Fibroblast of skin of left biceps (primary cell): ENCODE data around the gene MRPS34.

Source experiments
- DNase-seq, 2 experiments: peaks; one replicate each; pipeline ENCODE4 v3.0.0-alpha.2; 2013; ENCODE audit warnings: low read depth in 2 of 2

MRPS34 gene

DNA sequence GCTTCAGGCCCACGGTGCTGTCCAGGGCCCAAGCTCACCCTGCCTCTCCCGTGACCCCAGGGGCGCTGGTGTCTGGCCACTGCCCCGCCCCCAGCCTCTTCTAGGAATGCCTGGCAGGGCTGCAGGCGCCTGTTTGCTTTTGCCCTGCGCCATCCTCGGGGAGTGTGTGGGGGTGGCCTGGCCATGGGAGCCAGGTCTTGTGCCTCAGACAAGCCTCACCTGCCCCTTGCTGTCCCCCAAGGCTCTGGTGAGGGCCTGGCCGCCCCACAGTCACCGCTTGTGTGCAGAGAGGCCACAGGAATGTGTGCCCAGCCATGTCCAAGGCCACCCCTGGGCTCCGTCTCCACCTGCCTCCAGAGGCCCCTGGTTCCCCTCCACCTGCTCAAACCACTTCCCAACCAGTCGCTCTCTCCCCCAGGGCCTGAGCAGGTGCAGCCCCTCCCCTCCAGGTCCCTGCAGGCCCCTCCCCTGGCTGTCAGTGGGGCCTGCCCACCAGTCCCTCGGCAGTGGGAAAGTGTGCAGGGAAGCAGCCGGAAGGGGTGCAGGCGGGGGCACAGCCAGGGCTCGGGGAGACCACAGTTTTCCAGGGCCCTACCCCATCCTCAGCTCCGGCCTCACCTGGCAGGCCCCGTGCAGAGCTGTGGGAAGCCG is 21.4 kb upstream of the MRPS34 start:
- no peak for DNase-seq

DNA sequence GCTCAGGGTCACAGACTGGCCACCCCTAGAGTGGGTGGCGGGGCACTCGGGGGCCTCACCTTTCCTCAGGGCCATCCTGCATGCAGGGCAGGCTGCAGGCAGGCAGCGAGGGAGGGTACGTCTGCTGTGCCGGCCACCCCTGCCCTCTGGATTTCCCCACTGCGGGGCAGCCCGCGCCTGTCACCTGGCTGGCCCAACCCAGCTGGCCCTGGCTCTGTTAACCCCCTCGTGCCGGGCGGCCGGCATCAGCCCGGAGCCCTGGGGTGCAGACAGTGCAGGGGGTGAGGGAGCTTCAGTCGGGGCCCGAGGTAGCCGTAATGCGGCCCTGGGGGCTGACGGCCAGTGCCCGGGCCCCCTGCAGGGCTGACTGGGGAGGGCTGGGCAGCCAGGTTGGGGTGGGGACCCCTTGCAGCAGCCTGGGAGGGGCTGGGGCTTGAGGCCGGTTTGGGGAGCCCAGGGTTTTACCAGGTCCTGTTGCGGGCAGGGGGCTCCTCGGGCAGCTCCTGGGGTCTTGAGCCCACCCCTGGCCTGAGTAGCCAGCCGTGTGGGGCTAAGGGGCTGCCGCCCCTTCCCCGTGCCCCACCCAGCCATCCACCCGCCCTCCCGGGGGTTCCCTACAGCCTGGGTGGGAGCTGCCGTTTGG is 20.8 kb upstream of the MRPS34 start, which contains the start of gene IGFALS:
Gene IGFALS, minus strand, starts transcription at position 128 of the 643 bp plus-strand sequence. Its CDS starts 53 bp downstream, at position 75.
- no peak for DNase-seq

DNA sequence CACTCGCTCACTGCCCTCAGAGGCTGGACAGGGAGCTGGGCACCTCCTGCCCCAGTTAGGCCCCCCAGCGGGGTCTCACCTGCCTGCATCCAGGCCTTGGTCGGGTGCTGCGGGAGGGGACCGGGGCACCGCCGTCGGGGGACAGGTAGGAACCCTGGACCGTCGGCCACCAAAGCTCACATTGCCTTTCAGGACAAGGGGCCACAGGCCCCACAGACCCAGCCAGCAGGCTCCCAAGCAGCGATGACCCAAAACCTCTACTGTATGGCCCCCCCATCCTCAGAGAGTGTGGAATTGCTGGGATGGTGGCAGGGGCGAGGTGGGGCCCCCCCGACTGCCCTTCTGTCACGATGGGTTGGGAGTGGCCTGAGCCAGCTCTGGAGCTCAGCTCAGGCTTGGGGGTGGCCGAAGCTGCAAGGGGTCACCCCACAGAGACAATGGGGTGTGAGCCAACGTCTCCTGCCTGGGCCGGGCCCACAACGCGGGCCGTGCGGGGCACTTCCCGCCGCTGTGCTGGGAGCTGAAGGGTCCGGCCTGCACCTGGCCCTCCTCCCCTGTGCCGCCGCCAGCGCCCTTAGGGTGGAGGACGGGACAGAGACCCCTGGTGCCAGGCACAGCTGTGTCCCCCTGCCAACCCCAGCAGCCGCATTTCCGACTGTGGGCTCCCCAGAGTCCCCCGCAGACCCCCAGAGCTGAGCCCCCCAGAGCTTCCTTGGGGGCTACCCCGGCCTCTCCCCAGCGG is 20.1 kb upstream of the MRPS34 start:
- DNase-seq = no peak

DNA sequence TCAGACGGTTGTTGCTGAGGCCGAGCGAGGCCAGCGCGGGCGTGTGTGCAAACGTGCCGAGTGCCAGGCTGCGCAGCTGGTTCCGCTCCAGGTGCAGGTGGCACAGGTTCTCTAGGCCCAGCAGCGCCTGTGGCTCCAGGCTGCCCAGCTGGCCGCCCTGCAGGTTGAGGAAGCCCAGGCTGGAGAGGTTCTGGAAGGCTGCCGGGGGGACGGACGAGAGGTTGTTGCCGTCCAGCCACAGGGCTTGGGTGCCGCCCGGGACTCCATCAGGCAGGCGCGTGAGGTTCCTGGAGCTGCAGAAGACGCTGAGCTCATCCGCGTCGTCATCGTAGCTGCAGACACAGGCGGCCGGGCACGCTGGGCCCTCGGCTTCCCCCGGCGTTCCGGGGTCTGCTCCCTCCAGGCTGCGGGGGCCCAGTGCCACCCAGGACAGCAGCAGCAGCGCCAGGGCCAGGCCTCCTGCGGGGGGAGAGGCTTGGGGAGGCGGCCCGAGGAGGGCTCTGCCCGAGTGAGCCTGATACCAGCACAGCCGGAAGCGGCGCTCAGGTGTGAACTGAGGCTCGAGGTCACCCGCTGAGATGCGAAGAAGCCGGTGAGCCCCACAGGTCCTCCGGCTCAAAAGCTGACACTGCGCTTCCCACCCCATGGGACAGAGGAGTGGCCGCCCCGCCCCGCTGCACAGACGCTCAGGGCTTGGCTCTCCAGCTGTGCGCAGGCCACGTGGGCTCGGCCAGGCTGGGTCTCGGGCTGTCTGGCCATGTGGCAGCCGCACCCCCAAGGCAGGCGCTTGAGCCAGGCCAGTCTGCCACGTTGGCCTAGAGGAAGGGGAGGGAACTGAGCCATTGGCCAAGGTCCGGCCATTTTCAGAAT is 19.2 kb upstream of the MRPS34 start:
- no peak for DNase-seq

DNA sequence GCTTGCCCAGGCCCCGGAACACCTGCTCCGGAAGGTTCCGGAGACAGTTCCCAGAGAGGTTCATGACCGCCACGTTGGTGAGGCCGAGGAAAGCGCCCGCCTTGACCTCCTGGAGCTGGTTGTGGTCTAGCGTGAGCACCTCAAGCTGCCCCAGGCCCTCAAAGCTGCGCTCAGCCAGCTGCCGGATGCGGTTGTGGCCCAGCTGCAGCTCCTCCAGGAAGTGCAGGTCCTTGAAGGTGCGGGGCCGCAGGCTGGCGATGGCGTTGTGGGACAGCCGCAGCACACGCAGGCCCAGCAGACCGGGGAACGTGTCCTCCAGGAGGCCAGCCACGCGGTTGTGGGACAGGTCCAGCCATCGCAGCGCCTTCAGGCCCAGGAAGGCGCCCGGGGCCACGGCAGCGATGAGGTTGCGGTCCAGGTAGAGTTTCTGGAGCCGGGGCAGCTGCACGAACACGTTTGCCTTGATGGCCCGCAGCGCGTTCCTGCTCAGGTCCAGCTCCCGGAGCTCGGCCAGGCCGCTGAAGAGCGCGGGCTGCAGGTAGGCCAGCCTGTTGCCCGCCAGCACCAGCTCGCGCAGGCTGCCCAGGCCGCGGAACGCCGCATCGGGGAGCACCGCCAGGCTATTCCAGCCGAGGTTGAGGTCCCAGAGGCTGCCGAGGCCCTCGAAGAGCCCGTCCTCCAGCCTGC is 18.5 kb upstream of the MRPS34 start:
- DNase-seq = no peak

DNA sequence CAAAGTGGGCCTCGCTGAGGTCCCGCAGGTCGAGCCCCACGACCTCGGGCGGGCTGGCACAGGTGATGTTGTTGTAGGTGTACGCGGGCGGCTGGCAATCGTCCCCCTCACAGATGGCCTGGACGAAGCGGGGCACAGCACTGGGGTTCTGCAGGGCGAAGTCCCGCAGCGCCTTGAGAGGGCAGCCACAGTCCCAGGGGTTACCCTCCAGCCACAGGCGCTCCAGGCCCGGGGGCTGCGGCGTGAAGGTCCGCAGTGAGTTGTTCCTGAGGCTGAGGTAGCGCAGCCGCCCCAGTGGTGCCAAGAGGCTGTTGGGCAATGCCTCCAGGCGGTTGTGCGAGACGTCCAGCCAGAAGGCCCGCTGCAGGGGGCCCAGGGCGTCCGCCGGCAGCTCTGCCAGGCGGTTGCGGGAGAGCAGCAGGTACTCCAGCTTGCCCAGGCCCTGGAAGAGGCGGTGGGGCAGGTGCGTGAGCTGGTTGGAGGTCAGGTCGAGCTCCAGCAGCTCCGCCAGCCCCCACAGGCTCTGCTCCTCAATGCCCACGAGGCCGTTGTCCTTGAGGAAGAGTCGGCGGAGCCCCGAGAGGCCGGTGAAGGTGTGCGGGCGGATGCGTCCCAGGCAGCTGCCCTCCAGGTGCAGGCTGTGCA is 17.8 kb upstream of the MRPS34 start:
- no peak for DNase-seq

DNA sequence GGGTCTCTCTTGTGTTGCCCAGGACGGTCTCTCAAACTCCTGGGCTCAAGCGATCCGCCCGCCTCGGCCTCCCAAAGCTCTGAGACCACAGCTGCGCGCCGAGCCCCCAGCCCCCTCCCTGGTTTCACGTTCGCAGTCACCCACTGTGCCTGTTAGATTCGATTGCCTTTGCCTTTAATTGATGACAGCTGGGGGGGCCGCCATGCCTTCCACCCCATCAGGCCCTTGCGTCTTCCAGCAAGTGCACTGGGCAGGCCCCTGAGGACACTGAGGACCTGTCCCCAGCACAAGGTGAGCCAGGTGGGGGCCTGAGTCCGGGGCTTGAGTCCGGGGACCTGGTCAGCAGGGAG is 17.3 kb upstream of the MRPS34 start:
- no peak for DNase-seq

DNA sequence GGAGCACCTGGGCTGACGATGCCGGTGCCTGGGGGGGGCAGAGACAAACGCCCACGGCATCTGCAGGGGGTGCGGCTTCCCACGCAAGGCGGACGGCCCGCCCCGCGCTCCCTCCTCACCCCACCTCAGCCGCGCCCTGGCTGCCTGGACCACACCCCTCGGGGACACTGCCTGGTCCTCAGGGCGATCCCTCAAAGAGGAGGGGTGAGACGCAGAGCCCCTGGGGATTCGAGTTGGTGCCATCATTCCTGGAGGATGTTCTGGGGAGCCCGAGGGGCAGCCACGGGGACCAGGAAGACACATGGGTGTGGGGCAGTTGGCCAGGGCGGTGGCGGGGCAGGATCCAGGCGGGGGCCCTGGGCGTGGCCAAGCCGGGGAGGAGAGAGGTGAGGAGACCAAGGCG is 16.7 kb upstream of the MRPS34 start:
- DNase-seq = no peak

DNA sequence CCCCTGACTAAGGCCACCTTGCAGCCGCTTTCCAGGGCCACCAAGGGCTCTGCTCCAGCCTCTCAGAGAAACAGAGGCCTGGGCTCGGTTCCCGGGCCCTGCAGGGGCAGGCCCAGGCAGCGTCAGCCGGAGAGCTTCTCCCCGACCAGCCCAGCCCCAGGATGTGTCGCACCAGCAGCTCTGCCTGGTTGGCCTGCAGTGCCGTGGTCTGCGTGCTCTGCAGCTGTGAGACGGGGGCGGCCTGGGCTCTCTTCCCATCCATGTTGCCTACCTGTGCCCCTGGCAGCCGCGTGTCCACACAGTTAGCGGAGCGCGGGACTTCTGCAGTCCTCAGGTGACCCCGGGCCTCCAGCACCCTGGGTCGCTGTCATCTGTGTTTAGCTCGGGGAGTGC is 15.8 kb upstream of the MRPS34 start:
- DNase-seq = no peak

DNA sequence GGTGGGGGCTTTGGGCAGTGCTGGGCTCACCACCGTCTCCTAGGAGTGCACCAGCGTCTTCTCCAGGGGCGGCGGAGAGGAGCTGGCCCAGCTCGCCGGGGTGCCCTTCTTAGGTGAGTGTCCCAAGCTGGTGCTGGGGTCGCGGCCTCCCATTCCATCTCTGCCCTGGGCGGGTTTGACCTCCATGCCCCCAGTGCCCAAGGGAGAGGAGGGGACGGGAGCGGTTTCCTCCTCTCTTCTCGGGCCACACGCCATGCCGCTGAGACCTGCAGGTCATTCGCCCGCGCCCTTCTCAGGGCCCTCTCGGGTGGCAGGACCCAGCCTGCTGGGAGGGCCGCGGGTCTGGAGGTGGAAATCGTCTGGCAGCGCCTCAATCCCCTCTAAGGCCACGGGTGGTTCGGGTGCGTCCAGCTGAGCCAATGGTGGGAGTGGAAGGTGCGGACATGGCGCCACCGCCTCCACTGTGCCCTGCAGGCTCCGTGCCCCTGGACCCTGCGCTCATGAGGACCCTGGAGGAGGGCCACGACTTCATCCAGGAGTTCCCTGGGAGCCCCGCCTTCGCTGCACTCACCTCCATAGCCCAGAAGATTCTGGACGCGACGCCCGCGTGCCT is 15.3 kb upstream of the MRPS34 start:
- DNase-seq = no peak

DNA sequence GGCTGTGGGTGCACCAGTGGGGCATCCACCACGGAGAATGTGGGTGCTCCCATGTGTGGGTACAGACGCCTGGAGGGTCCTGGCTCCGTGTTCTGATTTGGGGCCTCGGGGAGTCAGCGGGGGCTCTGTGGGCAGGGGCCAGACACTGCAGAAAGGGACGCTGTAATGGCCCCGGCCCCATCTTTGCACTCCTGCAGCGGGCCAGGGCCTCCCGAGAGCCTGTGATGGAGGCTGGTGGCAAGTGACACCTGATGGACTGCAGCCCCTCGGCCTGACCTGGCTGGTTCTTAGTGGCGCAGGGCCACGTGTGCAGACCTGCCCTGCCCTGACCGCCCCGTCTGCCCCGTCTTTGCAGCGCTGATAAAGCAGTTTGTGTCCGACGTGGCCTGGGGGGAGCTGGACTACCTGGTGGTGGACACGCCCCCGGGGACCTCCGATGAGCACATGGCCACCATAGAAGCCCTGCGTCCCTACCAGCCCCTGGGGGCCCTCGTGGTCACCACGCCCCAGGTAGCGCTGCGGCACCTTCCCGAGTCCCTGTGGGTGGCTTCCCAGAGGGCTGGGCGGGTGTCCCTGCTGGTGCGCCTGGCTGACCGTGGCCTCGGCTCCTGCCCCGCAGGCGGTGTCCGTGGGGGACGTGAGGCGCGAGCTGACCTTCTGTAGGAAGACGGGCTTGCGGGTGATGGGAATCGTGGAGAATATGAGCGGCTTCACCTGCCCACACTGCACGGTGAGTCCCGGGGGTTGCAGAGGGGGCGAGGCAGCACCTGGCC is 14.6 kb upstream of the MRPS34 start:
- no peak for DNase-seq

DNA sequence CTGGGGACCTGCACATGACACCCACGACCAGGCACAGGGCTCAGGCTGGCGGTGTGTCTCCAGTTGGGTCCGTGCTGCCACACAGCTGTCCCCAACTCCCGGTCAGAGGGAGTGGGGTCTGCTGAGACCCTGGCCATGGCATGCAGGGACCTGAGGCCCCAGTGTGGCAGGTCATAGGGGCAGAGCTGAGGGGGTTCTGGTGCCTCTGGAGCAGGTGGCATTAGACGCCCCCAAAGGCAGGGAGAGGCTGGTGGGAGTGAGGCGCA is 14.1 kb upstream of the MRPS34 start:
- no peak for DNase-seq

DNA sequence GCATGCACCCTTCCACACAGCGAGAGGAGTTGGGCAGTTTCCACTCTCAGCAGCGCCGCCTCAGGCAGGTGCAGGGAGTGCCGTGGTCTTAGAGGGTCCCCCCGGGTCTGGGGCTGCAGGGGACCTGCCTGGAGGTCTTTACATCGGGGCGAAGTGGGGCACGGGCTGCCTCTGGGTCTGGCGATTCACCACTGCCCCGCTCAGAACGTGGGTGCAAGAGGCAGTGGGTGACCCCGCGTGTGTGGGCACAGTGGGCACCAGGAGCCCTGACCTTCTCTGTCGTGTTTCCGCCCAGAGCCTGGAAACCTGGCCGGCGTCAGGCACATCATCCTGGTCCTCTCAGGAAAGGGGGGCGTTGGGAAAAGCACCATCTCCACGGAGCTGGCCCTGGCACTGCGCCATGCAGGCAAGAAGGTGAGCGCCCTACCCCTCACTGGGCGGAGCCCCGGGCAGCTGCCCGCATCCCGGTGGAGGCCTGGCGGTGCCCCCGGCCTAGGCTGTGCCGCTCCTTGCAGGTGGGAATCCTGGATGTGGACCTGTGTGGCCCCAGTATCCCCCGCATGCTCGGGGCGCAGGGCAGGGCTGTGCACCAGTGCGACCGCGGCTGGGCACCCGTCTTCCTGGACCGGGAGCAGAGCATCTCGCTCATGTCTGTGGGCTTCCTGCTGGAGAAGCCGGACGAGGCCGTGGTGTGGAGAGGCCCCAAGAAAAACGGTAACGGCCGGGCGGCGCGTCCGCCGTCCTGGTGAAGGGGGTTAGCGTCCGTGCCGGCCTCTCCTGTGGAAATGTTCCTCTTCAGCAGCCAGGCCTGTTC is 13.5 kb upstream of the MRPS34 start:
- no peak for DNase-seq

DNA sequence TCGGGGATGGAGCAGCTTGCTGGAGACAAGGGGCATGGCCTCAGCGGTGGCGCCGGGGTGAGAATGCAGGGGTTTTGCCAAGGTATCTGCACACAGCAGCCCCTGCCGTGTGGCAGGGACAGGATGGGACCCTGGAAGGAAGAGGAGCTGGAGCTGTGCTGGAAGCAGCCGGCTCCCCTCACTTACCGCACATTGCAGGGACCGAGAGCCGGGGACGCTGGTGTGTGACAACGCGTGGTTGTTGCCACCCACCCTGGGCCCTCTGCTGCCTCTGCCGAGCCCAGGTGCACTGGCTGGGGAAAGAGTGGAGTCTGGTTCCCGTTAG is 12.9 kb upstream of the MRPS34 start:
- no peak for DNase-seq

DNA sequence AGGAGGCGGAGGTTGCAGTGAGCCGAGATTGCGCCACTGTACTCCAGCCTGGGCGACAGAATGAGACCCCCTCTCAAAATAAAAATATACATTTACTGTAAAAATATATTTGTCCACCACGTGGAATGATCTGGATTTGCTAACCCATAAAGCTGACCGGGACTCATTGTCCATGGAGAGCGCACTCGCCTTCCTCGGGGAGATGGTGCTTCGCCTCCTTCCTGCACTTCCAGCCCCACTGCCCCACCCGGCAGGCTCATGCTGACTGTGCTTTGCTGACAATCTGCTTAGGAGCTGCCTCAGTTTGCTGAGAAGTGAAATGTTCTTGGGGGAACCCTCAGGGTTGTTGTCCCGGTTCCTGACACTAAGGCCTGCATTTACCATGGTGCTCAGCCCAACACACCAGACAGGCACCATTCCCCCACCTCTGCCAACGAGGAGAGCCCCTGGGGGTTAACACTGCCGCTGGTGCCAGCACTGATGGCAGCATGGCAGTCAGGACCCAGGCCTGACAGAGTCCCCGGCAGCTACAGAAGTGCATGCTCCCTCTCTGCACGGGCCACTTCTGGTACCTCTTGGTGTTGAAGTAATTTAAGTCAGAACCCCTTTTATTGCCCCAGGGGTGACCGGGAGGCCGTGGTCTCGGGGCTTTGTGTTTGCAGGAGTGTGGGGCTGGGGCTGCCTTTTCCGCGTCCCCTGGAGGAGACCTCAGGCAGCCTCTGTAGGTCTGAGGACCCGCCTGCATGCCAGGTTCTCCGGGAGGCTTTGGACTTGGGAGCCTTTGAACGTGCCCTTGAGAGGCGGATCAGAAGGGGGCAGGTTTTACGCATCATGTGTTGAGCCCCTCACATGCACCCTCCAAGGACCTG is 12.3 kb upstream of the MRPS34 start:
- DNase-seq = no peak

DNA sequence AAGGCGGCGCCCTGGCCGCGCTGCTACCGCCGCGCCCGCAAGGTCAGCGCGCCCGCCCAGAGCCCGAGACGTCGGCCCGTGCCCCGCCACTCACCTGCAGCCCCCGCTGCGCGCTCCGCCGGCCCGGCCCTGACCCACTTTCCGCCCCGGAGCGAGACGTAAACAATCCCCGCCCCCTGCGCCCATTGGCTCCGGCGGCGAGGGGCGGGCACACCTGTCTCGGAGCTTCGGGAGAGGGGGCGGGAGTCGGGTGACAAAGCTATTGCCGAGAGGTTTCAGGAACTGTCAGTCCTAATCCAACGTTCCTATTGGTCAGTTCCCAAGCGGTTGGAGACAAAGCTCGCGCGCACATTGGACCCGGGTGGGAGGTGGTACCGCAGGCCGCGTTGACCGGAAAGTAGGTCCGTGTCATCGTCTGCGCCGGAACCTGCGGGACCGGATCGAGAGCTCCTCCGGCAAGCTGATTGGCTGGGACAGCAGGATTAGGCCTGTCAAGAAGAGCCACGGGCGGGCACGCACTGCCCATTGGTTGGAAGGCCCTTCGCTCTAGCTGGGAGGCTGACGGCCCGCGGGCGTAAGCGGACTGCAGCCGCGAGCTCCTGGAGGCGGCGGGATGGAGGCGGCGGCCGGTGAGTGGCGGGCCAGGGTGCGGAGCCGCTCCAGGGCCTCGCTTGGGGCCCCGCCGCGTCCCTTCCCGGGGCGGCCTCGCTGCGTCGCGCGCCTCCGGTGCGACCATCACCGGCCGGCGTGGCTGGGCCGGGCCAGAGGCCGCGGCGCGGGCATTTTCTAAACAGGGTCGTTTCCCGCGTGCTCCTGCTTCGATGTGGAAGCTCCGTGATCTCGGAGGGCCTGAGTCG is 9.7 kb upstream of the MRPS34 start, which contains the start of the genes NUBP2 and SPSB3:
Gene NUBP2, plus strand, starts transcription at position 553 of the 857 bp plus-strand sequence. Its CDS starts 61 bp downstream, at position 614.
Gene SPSB3, minus strand, starts transcription at position 164 of the 857 bp plus-strand sequence. CDS start 1,088 bp downstream, outside the sequence.
- peak; percentile 100 for DNase-seq

DNA sequence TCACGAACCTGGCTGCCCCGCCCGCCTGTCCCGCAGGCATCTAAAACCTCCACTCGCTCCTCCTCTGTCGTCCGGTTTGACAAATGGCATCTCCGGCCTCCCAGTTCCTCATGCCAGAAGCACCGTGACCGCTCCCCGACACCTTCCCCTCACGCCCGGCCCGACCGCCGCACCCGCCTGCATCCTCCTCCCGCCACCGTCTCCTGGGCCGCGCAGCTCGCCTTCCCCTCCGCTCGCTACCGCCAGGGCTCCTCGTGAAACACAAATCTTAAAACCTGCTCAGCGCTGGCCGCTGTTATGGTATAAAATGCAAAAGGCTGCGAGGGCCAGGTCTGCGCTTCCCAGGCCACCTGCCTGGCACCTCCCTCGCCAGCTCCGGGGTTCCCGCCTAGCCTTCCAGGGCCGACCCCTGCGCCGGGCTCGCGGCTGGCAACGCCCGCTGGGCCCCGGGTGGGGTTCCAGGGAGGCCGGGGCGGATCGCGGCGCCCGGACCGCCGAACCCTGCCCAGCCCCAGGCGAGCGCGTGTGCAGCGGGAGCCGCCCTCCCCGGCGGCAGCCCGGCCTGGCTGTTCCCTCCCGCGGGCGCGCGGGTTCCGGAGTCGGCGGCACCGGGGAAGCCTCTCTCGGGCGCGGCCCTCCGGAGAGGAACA is 8.9 kb upstream of the MRPS34 start:
- no peak for DNase-seq
